Colonic mucosa (tissue), 4 donors: Measurements from ENCODE around the gene RPS29. TPM values are rescaled to one million over a fixed set of nuclear protein-coding genes. Genes with fewer than 3 reads are reported as not detected.

Experiments
- DNase-seq: peaks from one replicate; pipeline ENCODE4 v3.0.0-alpha.2; 2020
- H3K27ac ChIP-seq: fragments of 200-600 bp; one replicate; pipeline ENCODE4 v1.8.0; 2021
- H3K27me3 ChIP-seq: fragments of 200-600 bp; one replicate; pipeline ENCODE4 v1.8.0; 2021
- H3K36me3 ChIP-seq: fragments of 200-600 bp; one replicate; pipeline ENCODE4 v1.8.0; 2021
- H3K4me1 ChIP-seq: fragments of 200-600 bp; one replicate; pipeline ENCODE4 v1.8.0; 2021; ENCODE audit warnings: mild to moderate bottlenecking
- H3K4me3 ChIP-seq: fragments of 200-600 bp; one replicate; pipeline ENCODE4 v1.8.0; 2021
- H3K9ac ChIP-seq, 2 donors: one replicate each; pipeline ENCODE4 v1.7.0; 2013; ENCODE audit warnings: control low read depth in 2 of 2, low read depth in 2 of 2, low read length in 2 of 2
- H3K9me3 ChIP-seq: fragments of 200-600 bp; one replicate; pipeline ENCODE4 v1.8.0; 2021
- intact Hi-C: fragments of 100-400 bp; cut with DNase I; formaldehyde crosslinking; loops from one replicate; pipeline ENCODE4 v1.14.1; 2022
- total RNA-seq, 2 donors: library from RNA; stranded (reverse); fragmentation: NEBNext Ultra II Directional in 1 of 2; extraction: Animal tissue kit (Norgen Biotek cat#: 25700) in 1 of 2; gene quantifications; one replicate each; pipeline ENCODE4 v1.2.1, GENCODE V29; 2021
- TF ChIP-seq, protein P1 (sequence below): fragments of 200-600 bp; IDR thresholded peaks from one replicate; pipeline ENCODE4 v1.8.0; 2022; ENCODE audit warnings: antibody characterized with exemption, mild to moderate bottlenecking
- donor health status: healthy.
- donor health status: DM: no; HTN: no; CAD: no.
- donor health status: DM: no; HTN: no; CAD: no.

The RPS29 gene
- total RNA-seq, 2 donors from 2014 or later = 1,421 to 1,478 TPM

GRCh38 chr14:49569281-49569680, 16.9 kb downstream of the RPS29 start:
- TF ChIP-seq, protein P1, sequence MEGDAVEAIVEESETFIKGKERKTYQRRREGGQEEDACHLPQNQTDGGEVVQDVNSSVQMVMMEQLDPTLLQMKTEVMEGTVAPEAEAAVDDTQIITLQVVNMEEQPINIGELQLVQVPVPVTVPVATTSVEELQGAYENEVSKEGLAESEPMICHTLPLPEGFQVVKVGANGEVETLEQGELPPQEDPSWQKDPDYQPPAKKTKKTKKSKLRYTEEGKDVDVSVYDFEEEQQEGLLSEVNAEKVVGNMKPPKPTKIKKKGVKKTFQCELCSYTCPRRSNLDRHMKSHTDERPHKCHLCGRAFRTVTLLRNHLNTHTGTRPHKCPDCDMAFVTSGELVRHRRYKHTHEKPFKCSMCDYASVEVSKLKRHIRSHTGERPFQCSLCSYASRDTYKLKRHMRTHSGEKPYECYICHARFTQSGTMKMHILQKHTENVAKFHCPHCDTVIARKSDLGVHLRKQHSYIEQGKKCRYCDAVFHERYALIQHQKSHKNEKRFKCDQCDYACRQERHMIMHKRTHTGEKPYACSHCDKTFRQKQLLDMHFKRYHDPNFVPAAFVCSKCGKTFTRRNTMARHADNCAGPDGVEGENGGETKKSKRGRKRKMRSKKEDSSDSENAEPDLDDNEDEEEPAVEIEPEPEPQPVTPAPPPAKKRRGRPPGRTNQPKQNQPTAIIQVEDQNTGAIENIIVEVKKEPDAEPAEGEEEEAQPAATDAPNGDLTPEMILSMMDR = no peak
- Histone ChIP-seq H3K36me3 (no peaks in the 10 kb centered on the region), H3K4me1 (no peaks in the 10 kb centered on the region), H3K9me3 (no peaks in the 10 kb centered on the region), H3K27ac (no peak overlapping the region), H3K4me3 (no peak overlapping the region), H3K9ac (no peak overlapping the region), H3K27me3 (no peaks in the 10 kb centered on the region)
- intact Hi-C loops = no loop called here
- DNase-seq = no peak

GRCh38 chr14:49566714-49567113, 19.5 kb downstream of the RPS29 start:
- no peak for DNase-seq
- H3K27me3 ChIP-seq = no peaks in the 10 kb centered on the region
- no peak overlapping the region for H3K27ac ChIP-seq
- TF ChIP-seq, protein P1 = no peak
- no peak overlapping the region for H3K9ac ChIP-seq
- no peaks in the 10 kb centered on the region for H3K9me3 ChIP-seq
- H3K4me1 ChIP-seq = no peaks in the 10 kb centered on the region
- no peak overlapping the region for H3K4me3 ChIP-seq
- H3K36me3 ChIP-seq = no peaks in the 10 kb centered on the region
- intact Hi-C loops = no loop called here

- no peak overlapping the region for H3K9ac ChIP-seq
- H3K27me3 ChIP-seq = no peaks in the 10 kb centered on the region
- H3K36me3 ChIP-seq = no peaks in the 10 kb centered on the region
- H3K4me3 ChIP-seq = no peak overlapping the region
- H3K27ac ChIP-seq = no peak overlapping the region
- no peaks in the 10 kb centered on the region for H3K4me1 ChIP-seq
- TF ChIP-seq, protein P1 = no peak
- H3K9me3 ChIP-seq = no peaks in the 10 kb centered on the region
- DNase-seq = no peak
- intact Hi-C loops = no loop called here
These were observed 26.0 kb downstream of the RPS29 start for GRCh38 chr14:49559979-49560768.

DNA sequence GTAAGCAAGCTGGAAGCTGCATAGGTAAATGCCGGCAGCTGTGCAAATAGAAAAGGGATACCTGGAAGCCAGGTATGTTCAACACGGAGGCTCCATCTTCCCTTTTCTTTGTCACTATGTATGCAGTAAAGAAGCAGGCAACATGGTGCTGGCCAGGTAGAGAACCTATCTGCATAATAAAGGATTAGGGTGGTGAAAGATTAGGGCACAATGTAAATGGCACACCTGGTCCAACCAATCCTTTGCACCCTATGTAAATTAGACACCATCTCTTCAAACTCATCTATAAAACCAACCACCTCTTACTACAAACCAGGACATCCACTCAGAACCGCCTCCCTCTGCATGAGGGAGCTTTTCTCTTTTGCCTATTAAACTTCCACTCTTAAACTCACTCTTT, 32.3 kb downstream of the RPS29 start:
- H3K27ac ChIP-seq = no peak overlapping the region
- no peak overlapping the region for H3K9ac ChIP-seq
- H3K4me3 ChIP-seq = no peak overlapping the region
- no peaks in the 10 kb centered on the region for H3K4me1 ChIP-seq
- intact Hi-C loops = no loop called here
- TF ChIP-seq, protein P1 = no peak
- no peaks in the 10 kb centered on the region for H3K36me3 ChIP-seq
- H3K27me3 ChIP-seq = no peaks in the 10 kb centered on the region
- H3K9me3 ChIP-seq = no peaks in the 10 kb centered on the region
- DNase-seq = no peak

- H3K27ac ChIP-seq = no peak overlapping the region
- no peaks in the 10 kb centered on the region for H3K36me3 ChIP-seq
- H3K9ac ChIP-seq = no peak overlapping the region
- intact Hi-C loops = no loop called here
- no peaks in the 10 kb centered on the region for H3K27me3 ChIP-seq
- no peak overlapping the region for H3K4me3 ChIP-seq
- DNase-seq = no peak
- TF ChIP-seq, protein P1 = no peak
- H3K9me3 ChIP-seq = no peaks in the 10 kb centered on the region
- no peaks in the 10 kb centered on the region for H3K4me1 ChIP-seq
These were observed 33.1 kb downstream of the RPS29 start for GRCh38 chr14:49553106-49553505.
